ENCODE measurements around the gene GPR137B. TPM values are rescaled to one million over a fixed set of nuclear protein-coding genes. Genes with fewer than 3 reads are reported as not detected.

GPR137B gene
- total and polyA plus RNA-seq, 2 experiments from 2014 or later = 13.0 to 15.5 TPM

DNA sequence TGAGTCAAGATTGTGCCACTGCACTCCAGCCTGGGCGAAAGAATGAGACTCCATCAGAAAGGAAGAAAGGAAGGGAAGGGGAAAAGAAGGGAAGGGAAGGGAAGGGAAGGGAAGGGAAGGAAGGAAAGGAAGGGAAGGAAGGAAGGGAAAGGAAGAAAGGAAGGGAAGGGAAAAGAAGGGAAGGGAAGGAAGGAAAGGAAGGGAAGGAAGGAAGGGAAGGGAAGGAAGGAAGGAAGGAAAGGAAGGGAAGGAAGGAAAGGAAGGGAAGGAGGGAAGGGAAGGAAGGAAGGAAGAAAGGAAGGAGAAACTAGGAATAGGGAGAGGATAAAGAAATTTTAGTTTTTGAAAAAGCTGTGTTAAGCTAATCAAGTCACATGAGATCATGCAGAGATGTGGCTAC, 44.1 kb upstream of the GPR137B start:
- H3K27me3 ChIP-seq = no peaks in the 10 kb centered on the region
- H3K79me2 ChIP-seq = no peaks in the 10 kb centered on the region
- no peak overlapping the region for H3K4me2 ChIP-seq
- H3K9me2 ChIP-seq (replicated peaks; ENCODE audit: insufficient read depth) = no peaks in the 10 kb centered on the region
- TF ChIP-seq CTCF (IDR thresholded peaks at IDR 0.05; ENCODE audit: poor library complexity) (no peak), EZH2 (IDR thresholded peaks at IDR 0.05; ENCODE audit: borderline replicate concordance) (no peak), EZH2phosphoT487 (IDR thresholded peaks at IDR 0.05; ENCODE audit: low read depth, severe bottlenecking, unreplicated experiment) (no peak)
- WGBS (ENCODE audit: low lambda C conversion rate, missing lambda C conversion rate) = 100% methylated on average over 1 of the region's 1 CpG
- no peak overlapping the region for H2AFZ ChIP-seq
- no peaks in the 10 kb centered on the region for H3K36me3 ChIP-seq (replicated peaks; ENCODE audit: insufficient read depth, low read depth)
- no peaks in the 10 kb centered on the region for H3K9me3 ChIP-seq (ENCODE audit: low read depth)
- no peak for DNase-seq (ENCODE audit: low spot score)
- H3K4me1 ChIP-seq (ENCODE audit: insufficient read depth) = peaks cover 6% of the 10 kb centered on the region
- no peak overlapping the region for H3K27ac ChIP-seq
- no peaks in the 10 kb centered on the region for H4K20me1 ChIP-seq (ENCODE audit: insufficient read depth, poor library complexity, severe bottlenecking)
- no peak overlapping the region for H3K4me3 ChIP-seq

DNA sequence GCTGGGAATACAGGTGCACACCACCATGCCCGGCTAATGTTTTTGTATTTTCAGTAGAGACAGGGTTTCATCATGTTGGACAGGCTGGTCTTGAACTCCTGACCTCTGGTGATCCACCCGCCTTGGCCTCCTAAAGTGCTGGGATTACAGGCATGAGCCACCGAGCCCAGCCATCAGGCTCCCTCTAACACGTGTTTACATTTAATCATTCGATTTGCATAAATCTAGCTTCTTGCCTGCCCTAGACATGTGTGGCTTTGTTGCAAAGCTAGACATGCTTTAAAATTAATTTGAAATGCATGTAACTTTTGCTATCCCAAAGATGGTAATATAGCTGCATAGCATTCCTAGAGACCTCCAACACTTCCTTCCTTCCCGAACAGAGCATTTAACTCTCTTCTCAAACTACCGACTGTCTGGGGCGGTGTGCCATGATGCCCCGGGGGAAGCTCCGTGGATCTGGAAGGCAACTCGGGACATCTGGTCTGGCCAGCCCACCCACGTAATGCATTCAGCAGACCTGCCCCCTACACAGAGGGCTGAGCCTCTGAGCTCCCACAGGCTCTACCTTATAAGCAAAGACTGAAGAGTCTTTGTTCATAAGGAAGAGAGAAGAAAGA, 42.9 kb upstream of the GPR137B start:
- H3K27me3 ChIP-seq = no peaks in the 10 kb centered on the region

GRCh38 chr1:236100799-236101198, 41.5 kb upstream of the GPR137B start:
- no peaks in the 10 kb centered on the region for H4K20me1 ChIP-seq (ENCODE audit: insufficient read depth, poor library complexity, severe bottlenecking)
- WGBS (ENCODE audit: low lambda C conversion rate, missing lambda C conversion rate) = 99% methylated on average over 15 of the region's 15 CpGs
- H3K79me2 ChIP-seq = no peaks in the 10 kb centered on the region
- no peak for DNase-seq (ENCODE audit: low spot score)
- H3K4me2 ChIP-seq = no peak overlapping the region
- no peak for TF ChIP-seq CTCF (IDR thresholded peaks at IDR 0.05; ENCODE audit: poor library complexity)
- TF ChIP-seq EZH2phosphoT487 (IDR thresholded peaks at IDR 0.05; ENCODE audit: low read depth, severe bottlenecking, unreplicated experiment) = no peak
- TF ChIP-seq EZH2 (IDR thresholded peaks at IDR 0.05; ENCODE audit: borderline replicate concordance) = no peak
- H3K27me3 ChIP-seq = no peaks in the 10 kb centered on the region
- no peaks in the 10 kb centered on the region for H3K9me3 ChIP-seq (ENCODE audit: low read depth)
- H2AFZ ChIP-seq = no peak overlapping the region
- H3K4me3 ChIP-seq = no peak overlapping the region
- peaks cover 6% of the 10 kb centered on the region for H3K4me1 ChIP-seq (ENCODE audit: insufficient read depth)
- no peak overlapping the region for H3K27ac ChIP-seq
- no peaks in the 10 kb centered on the region for H3K9me2 ChIP-seq (replicated peaks; ENCODE audit: insufficient read depth)
- no peaks in the 10 kb centered on the region for H3K36me3 ChIP-seq (replicated peaks; ENCODE audit: insufficient read depth, low read depth)

More for the DNA sequence above, 42.9 kb upstream of the GPR137B start:
- Histone ChIP-seq H3K4me1 (ENCODE audit: insufficient read depth) (peaks cover 6% of the 10 kb centered on the region), H3K27ac (peak overlapping the region; percentile 41), H2AFZ (no peak overlapping the region), H3K9me3 (ENCODE audit: low read depth) (no peaks in the 10 kb centered on the region), H3K4me3 (no peak overlapping the region), H3K9me2 (replicated peaks; ENCODE audit: insufficient read depth) (no peaks in the 10 kb centered on the region), H3K79me2 (no peaks in the 10 kb centered on the region), H4K20me1 (ENCODE audit: insufficient read depth, poor library complexity, severe bottlenecking) (no peaks in the 10 kb centered on the region), H3K36me3 (replicated peaks; ENCODE audit: insufficient read depth, low read depth) (no peaks in the 10 kb centered on the region), H3K4me2 (no peak overlapping the region)
- 51% methylated on average over 12 of the region's 12 CpGs for WGBS (ENCODE audit: low lambda C conversion rate, missing lambda C conversion rate)
- no peak for TF ChIP-seq CTCF (IDR thresholded peaks at IDR 0.05; ENCODE audit: poor library complexity)
- no peak for TF ChIP-seq EZH2 (IDR thresholded peaks at IDR 0.05; ENCODE audit: borderline replicate concordance)
- TF ChIP-seq EZH2phosphoT487 (IDR thresholded peaks at IDR 0.05; ENCODE audit: low read depth, severe bottlenecking, unreplicated experiment) = no peak
- DNase-seq (ENCODE audit: low spot score) = peak; percentile 49

All from hepatocyte (in vitro differentiated cells).